Thoracic aorta (tissue), 2 donors: ENCODE results near the gene ARHGEF37. TPM values are rescaled to one million over a fixed set of nuclear protein-coding genes. Genes with fewer than 3 reads are reported as not detected.
A peak's percentile ranks its signal among the peaks of the same experiment; 100 is the strongest.

ENCODE experiments used
- ATAC-seq: fragments of 150-250 bp; one replicate; pipeline ENCODE4 v1.8.0; 2017; ENCODE audit warnings: low read depth; ENCODE audit not compliant: insufficient number of reproducible peaks, low FRiP score
- DNase-seq: peaks from one replicate; pipeline ENCODE4 v3.0.0-alpha.2; 2020; ENCODE audit warnings: low spot score
- H3K27ac ChIP-seq, 2 donors: fragments of 200-600 bp; sonication (generic); 1 replicate in 1 of 2; 2 replicates in 1 of 2; pipeline ENCODE4 v1.5.1; 2016; ENCODE audit warnings: mild to moderate bottlenecking in 2 of 2, moderate library complexity in 2 of 2
- H3K27me3 ChIP-seq: fragments of 200-600 bp; sonication (generic); replicated peaks from 2 replicates; pipeline ENCODE4 v1.6.0; 2016; ENCODE audit warnings: mild to moderate bottlenecking; ENCODE audit not compliant: insufficient read depth
- H3K36me3 ChIP-seq: fragments of 200-600 bp; sonication (generic); one replicate; pipeline ENCODE4 v1.5.1; 2016
- H3K4me1 ChIP-seq, 2 donors: fragments of 200-600 bp; sonication (generic); 1 replicate in 1 of 2; 2 replicates in 1 of 2; pipeline versions ENCODE4 v1.5.1 to v1.6.0; 2016; ENCODE audit warnings: low read depth in 2 of 2, mild to moderate bottlenecking in 1 of 2; ENCODE audit not compliant: control insufficient read depth in 1 of 2
- H3K4me3 ChIP-seq: fragments of 200-600 bp; sonication (generic); 2 replicates; pipeline ENCODE4 v1.5.1; 2016; ENCODE audit warnings: mild to moderate bottlenecking
- H3K9me3 ChIP-seq: fragments of 200-600 bp; sonication (generic); 2 replicates; pipeline ENCODE4 v1.5.1; 2016
- CTCF ChIP-seq: fragments of 200-600 bp; sonication (generic); IDR thresholded peaks from one replicate; pipeline ENCODE4 v1.5.1; 2019; ENCODE audit warnings: antibody characterized with exemption
- total RNA-seq, 2 donors: library from RNA; depleted of rRNA; stranded (reverse); fragments of >200 nt; gene quantifications; one replicate each; pipeline versions ENCODE4 v1.1.0 to v1.2.3, GENCODE V29; 2016

Gene ARHGEF37
- total RNA-seq, 2 donors from 2014 or later, result 5.6 to 11.4 TPM

DNA sequence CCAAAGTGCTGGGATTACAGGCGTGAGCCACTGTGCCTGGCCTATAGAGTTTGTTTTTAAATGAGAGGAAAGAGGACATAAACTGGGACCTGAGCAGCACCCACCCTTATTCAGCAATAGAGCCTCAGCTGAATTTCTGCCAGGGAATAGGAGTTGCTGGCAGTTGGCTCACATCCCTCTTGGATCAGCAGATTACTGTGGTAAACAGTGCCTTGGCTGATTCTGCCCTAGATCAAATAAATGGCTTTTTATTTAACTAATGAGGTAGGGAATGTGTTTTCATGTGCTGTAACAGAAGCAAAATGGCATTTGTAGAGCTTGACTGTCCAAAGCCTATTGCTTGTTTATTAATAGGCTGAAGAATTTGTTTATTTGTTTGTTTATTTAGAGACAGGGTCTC is 2.1 kb downstream of the ARHGEF37 start:
- Histone ChIP-seq H3K9me3 (no peaks in the 10 kb centered on the region), H3K4me1 (peaks cover 36 to 64% of the 10 kb centered on the region in 2 donors), H3K27me3 (no peaks in the 10 kb centered on the region), H3K27ac (peak overlapping the region in 1 of 2 donors; percentile 18), H3K36me3 (no peaks in the 10 kb centered on the region), H3K4me3 (peak overlapping the region; percentile 13)
- no peak for TF ChIP-seq CTCF
- no peak for ATAC-seq
- no peak for DNase-seq

DNA sequence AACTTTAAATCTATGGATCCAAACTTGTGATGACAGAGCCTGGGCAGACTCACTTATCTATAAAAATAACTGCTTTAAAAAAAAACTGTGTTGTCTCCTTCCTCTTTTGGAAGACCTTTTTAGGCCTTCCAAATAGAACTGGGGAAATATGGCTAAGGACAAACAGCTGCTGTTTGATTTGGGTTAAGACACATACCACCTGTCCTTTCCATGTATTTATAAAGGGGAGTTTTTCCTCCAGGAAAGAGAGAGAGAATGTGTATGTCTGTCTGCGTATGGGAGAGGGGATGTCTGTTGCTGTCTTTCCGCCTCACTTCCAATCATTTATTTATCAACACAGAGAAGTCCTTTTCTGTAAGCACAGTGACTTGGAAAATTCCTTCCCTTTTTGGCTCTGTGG is 2.8 kb downstream of the ARHGEF37 start:
- Histone ChIP-seq H3K27ac (no peak overlapping the region), H3K9me3 (no peaks in the 10 kb centered on the region), H3K27me3 (no peaks in the 10 kb centered on the region), H3K36me3 (no peaks in the 10 kb centered on the region), H3K4me3 (no peak overlapping the region), H3K4me1 (peaks cover 36 to 60% of the 10 kb centered on the region in 2 donors)
- ATAC-seq (no peak), DNase-seq (no peak)
- no peak for TF ChIP-seq CTCF

- no peak overlapping the region for H3K27ac ChIP-seq
- no peaks in the 10 kb centered on the region for H3K36me3 ChIP-seq
Measured at GRCh38 chr5:149585910-149586309, 4.6 kb downstream of the ARHGEF37 start.

DNA sequence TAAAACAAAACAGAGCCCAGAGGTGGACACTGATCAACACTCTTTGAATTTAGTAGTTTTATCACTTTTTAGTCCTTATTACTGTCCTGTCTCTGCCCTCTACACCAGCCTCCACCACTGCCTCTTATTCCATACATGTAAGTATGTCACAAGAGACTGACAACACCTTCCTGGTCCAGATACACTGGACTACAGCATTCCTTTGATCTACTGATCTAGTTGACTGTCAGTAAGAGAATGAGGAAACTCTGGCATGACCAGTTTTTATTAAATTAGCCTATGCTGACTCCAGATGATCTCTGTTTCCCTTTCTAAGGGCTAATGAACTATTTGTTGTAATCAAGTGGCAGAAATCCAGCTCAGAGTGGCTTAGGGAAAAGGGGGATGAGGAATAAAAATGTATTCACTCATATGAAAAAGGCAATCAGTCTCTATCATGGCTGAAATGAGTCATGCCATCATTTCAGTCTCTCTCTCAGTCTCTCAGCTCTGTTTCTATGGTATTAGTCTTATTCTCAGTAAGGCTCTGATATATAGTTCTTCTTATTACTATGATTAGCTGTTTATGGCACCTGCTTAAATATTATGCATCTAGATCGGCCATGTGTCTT is 5.5 kb downstream of the ARHGEF37 start:
- Histone ChIP-seq H3K27ac (no peak overlapping the region), H3K36me3 (no peaks in the 10 kb centered on the region), H3K4me1 (peaks cover 31 to 49% of the 10 kb centered on the region in 2 donors), H3K4me3 (no peak overlapping the region), H3K27me3 (no peaks in the 10 kb centered on the region), H3K9me3 (no peaks in the 10 kb centered on the region)
- no peak for TF ChIP-seq CTCF
- no peak for DNase-seq
- no peak for ATAC-seq

More at GRCh38 chr5:149585910-149586309, 4.6 kb downstream of the ARHGEF37 start:
- no peaks in the 10 kb centered on the region for H3K9me3 ChIP-seq
- no peak for ATAC-seq
- no peak overlapping the region for H3K4me3 ChIP-seq
- DNase-seq, result no peak
- H3K27me3 ChIP-seq, result no peaks in the 10 kb centered on the region
- TF ChIP-seq CTCF, result no peak
- peaks cover 32 to 53% of the 10 kb centered on the region in 2 donors for H3K4me1 ChIP-seq

DNA sequence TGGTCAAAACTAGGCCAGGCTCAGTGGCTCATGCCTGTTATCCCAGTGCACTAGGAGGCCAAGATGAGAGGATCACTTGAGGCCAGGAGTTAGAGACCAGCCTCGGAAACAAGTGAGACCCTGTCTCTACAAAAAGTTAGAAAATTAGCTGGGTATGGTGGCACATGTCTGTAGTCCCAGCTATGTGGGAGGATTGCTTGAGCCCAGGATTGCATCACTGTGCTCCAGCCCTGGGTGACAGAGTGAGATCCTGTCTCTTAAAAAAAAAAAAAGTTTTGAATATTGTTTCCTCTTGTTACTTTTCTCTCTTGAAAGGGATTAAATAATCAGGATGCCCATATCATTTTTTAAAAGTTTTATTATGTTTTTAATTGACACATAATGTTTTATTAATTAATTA is 7.6 kb downstream of the ARHGEF37 start:
- no peak overlapping the region for H3K4me3 ChIP-seq
- no peak overlapping the region for H3K27ac ChIP-seq
- H3K27me3 ChIP-seq, result no peaks in the 10 kb centered on the region
- DNase-seq, result no peak
- H3K36me3 ChIP-seq, result no peaks in the 10 kb centered on the region
- no peak for TF ChIP-seq CTCF
- no peak for ATAC-seq
- peaks cover 21 to 31% of the 10 kb centered on the region in 2 donors for H3K4me1 ChIP-seq
- H3K9me3 ChIP-seq, result no peaks in the 10 kb centered on the region
